Stimulated activated effector memory CD8-positive, alpha-beta T cell treated with anti-CD3 and anti-CD28 coated beads, Interleukin-12 subunit alpha, Interleukin-12 subunit beta, amount 100 ng/mL, for 72 hours (primary cell): ENCODE measurements around the gene CNNM2.

Experiments
- ATAC-seq: fragments of 150-1000 bp; cut with Tn5 transposase; 2 replicates; pipeline ENCODE4 v1.10.0; 2021
- DNase-seq, 2 donors: peaks; one replicate each; pipeline ENCODE4 v3.0.0; 2021 to 2022; ENCODE audit warnings: low spot score in 2 of 2
- H3K27ac Mint-ChIP-seq: one replicate; pipeline ENCODE4 v1.8.0; 2022; ENCODE audit warnings: mild to moderate bottlenecking, mixed read lengths
- H3K36me3 Mint-ChIP-seq: one replicate; pipeline ENCODE4 v1.8.0; 2022; ENCODE audit warnings: mild to moderate bottlenecking, mixed read lengths
- H3K4me1 Mint-ChIP-seq: one replicate; pipeline ENCODE4 v1.8.0; 2022; ENCODE audit warnings: mixed read lengths
- H3K4me3 Mint-ChIP-seq: one replicate; pipeline ENCODE4 v1.8.0; 2022; ENCODE audit warnings: mild to moderate bottlenecking, mixed read lengths
- H3K9me3 Mint-ChIP-seq: one replicate; pipeline ENCODE4 v1.8.0; 2022; ENCODE audit warnings: mixed read lengths

The CNNM2 gene

GRCh38 chr10:103103989-103104388, 185.9 kb downstream of the CNNM2 start:
- ATAC-seq (no peak), DNase-seq (no peak)
- Mint-ChIP-seq H3K4me3 (no peak overlapping the region), H3K36me3 (peaks cover 83% of the 10 kb centered on the region), H3K27ac (no peak overlapping the region), H3K4me1 (no peaks in the 10 kb centered on the region), H3K9me3 (no peaks in the 10 kb centered on the region)

- Mint-ChIP-seq H3K4me1 (no peaks in the 10 kb centered on the region), H3K27ac (peak overlapping the region; percentile 14), H3K36me3 (peaks cover 75% of the 10 kb centered on the region), H3K4me3 (no peak overlapping the region), H3K9me3 (no peaks in the 10 kb centered on the region)
- ATAC-seq, result no peak
- DNase-seq, result no peak
Measured at GRCh38 chr10:103104721-103105120, 186.6 kb downstream of the CNNM2 start.

- Mint-ChIP-seq H3K9me3 (no peaks in the 10 kb centered on the region), H3K4me1 (peaks cover 1% of the 10 kb centered on the region), H3K36me3 (peaks cover 68% of the 10 kb centered on the region), H3K4me3 (no peak overlapping the region), H3K27ac (no peak overlapping the region)
- DNase-seq, result no peak
- ATAC-seq, result no peak
Measured at GRCh38 chr10:103105462-103105861, 187.4 kb downstream of the CNNM2 start.

DNA sequence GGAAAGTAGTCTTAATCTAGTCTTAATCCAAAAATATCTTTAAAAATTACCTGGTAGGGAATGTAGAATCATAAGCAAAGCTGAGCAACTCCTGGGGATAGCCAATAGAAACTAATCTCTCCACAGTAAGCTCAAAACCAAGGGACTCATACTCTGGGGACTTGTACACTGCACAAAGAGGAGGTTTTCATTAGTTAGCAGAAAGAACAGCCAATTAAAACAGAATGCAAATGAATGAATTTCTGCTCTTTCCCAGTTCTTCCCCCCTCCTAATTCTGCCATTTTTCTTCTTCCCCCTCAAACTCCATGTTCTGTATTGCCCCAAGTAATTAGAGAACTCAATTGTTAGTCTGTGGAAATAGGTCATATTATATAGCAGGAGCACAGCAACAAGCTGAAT, 188.4 kb downstream of the CNNM2 start:
- no peak for DNase-seq
- H3K4me3 Mint-ChIP-seq, result no peak overlapping the region
- peaks cover 57% of the 10 kb centered on the region for H3K36me3 Mint-ChIP-seq
- ATAC-seq, result no peak
- no peaks in the 10 kb centered on the region for H3K9me3 Mint-ChIP-seq
- peaks cover 11% of the 10 kb centered on the region for H3K4me1 Mint-ChIP-seq
- peak overlapping the region; percentile 20 for H3K27ac Mint-ChIP-seq

- Mint-ChIP-seq H3K36me3 (peaks cover 28% of the 10 kb centered on the region), H3K4me3 (no peak overlapping the region), H3K4me1 (peaks cover 24% of the 10 kb centered on the region), H3K27ac (no peak overlapping the region), H3K9me3 (no peaks in the 10 kb centered on the region)
- DNase-seq (no peak), ATAC-seq (no peak)
Measured at GRCh38 chr10:103109821-103110220, 191.7 kb downstream of the CNNM2 start.

DNA sequence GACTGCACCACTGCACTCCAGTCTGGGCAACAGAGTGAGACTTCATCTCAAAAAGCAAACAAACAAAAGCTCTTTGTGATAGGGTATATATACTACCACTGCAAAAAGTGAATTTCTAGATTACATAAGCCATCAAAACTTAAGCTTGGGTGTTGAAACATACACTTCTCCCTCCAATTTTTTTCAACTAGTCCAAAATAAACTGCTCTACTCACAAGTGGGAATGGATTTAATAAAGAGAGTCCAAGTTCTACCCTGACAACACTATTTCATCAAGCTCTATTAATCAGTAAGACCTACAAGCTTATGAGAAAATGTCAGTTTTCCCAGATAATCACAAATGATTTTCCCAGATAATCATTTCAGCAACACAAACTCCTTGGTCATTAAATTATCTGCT, 192.3 kb downstream of the CNNM2 start:
- Mint-ChIP-seq H3K9me3 (no peaks in the 10 kb centered on the region), H3K4me3 (no peak overlapping the region), H3K27ac (no peak overlapping the region), H3K4me1 (peaks cover 24% of the 10 kb centered on the region), H3K36me3 (peaks cover 22% of the 10 kb centered on the region)
- no peak for DNase-seq
- ATAC-seq, result no peak

DNA sequence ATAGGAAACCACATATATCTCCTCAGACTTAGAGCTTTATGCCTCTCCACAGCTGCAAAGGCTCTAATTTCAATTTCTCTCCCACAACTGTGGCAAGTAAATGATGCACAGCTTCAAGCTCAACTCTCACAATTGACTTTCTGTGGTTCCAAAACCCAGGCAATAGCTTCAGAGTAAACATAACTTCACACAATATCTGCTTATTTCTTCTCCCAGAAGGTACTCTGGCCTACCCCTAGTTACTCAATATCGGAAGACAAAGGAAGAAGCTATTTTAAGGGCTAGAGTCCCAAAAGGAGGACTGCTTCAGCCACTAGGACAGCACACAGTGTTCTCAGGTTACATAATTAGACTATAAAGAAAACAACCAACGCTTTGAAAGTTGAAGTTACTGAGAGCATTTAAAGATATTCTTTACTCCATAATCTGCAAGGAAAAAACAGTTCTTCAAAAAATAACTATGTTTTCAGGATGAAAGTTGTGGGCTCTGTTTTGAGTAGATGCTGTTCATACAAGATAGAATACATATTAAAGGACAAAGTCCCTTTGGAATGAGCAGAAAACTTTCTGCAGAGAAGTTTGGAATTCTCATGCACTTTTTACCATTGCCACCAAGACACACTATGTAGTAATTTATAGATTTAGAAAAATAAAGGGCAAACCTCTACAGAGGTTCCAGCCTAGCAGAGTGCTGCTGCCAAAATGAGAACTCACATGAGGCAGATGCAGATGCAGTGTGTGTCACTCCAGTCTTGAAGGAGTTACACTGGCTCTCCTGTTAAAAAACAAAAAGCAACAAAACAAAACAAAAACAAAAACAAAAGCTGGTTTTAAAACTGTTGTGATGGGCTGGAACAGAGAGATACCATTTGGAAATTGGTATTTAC, 193.2 kb downstream of the CNNM2 start:
- H3K36me3 Mint-ChIP-seq, result peaks cover 14% of the 10 kb centered on the region
- DNase-seq (no peak), ATAC-seq (no peak)
- H3K9me3 Mint-ChIP-seq, result no peaks in the 10 kb centered on the region
- H3K4me3 Mint-ChIP-seq, result peak overlapping the region; percentile 8
- H3K4me1 Mint-ChIP-seq, result peaks cover 24% of the 10 kb centered on the region
- peak overlapping the region; percentile 52 for H3K27ac Mint-ChIP-seq

GRCh38 chr10:103111918-103112877, 194.1 kb downstream of the CNNM2 start:
- H3K4me3 Mint-ChIP-seq, result peak overlapping the region; percentile 8
- DNase-seq, result no peak
- peaks cover 15% of the 10 kb centered on the region for H3K36me3 Mint-ChIP-seq
- H3K9me3 Mint-ChIP-seq, result no peaks in the 10 kb centered on the region
- ATAC-seq, result peak; percentile 99
- H3K4me1 Mint-ChIP-seq, result peaks cover 24% of the 10 kb centered on the region
- H3K27ac Mint-ChIP-seq, result peak overlapping the region; percentile 91

DNA sequence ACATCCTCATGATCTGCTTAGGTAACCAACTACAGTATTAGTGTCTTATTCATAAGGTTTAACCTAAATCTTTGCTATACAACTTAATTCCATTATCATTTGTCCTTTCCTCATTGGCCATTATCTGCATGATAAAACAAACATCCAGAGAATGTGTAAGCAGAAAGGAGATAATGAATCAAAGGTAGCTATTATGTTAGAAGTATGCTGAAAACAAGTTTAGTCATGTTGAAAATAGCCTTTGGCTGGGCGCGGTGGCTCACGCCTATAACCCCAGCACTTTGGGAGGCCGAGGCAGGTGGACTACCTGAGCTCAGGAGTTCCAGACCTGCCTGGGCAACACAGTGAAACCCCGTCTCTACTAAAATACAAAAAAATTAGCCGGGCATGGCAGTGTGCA, 196.8 kb downstream of the CNNM2 start:
- peaks cover 7% of the 10 kb centered on the region for H3K36me3 Mint-ChIP-seq
- ATAC-seq (no peak), DNase-seq (no peak)
- H3K4me1 Mint-ChIP-seq, result peaks cover 24% of the 10 kb centered on the region
- H3K27ac Mint-ChIP-seq, result no peak overlapping the region
- H3K9me3 Mint-ChIP-seq, result no peaks in the 10 kb centered on the region
- no peak overlapping the region for H3K4me3 Mint-ChIP-seq

DNA sequence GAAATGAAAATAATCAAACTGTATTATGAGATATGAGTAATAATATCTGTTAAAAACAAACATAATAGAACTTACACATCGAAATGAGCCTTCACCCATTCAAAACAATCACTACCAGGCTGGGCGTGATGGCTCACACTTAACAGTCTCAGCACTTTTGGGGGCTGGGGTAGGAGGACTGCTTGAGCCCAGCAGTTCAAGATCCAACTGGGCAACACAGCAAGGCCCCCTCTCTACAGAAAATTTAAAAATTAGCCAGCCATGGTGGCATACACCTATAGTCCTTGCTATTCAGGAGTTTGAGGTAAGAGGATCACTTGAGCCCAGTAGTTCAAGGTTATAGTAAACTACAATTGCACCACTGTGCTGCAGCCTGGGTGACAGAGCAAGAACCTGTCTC, 199.2 kb downstream of the CNNM2 start:
- Mint-ChIP-seq H3K4me3 (no peak overlapping the region), H3K36me3 (peaks cover 7% of the 10 kb centered on the region), H3K4me1 (peaks cover 6% of the 10 kb centered on the region), H3K9me3 (no peaks in the 10 kb centered on the region), H3K27ac (no peak overlapping the region)
- DNase-seq (no peak), ATAC-seq (no peak)

- peaks cover 7% of the 10 kb centered on the region for H3K4me1 Mint-ChIP-seq
- DNase-seq (no peak), ATAC-seq (no peak)
- peaks cover 32% of the 10 kb centered on the region for H3K36me3 Mint-ChIP-seq
- no peak overlapping the region for H3K4me3 Mint-ChIP-seq
- H3K9me3 Mint-ChIP-seq, result no peaks in the 10 kb centered on the region
- H3K27ac Mint-ChIP-seq, result peak overlapping the region; percentile 54
Measured at GRCh38 chr10:103120546-103120945, 202.5 kb downstream of the CNNM2 start.

GRCh38 chr10:103120977-103121735, 203.1 kb downstream of the CNNM2 start:
- Mint-ChIP-seq H3K4me1 (peaks cover 13% of the 10 kb centered on the region), H3K9me3 (no peaks in the 10 kb centered on the region), H3K36me3 (peaks cover 37% of the 10 kb centered on the region), H3K27ac (no peak overlapping the region), H3K4me3 (no peak overlapping the region)
- ATAC-seq, result no peak
- no peak for DNase-seq

DNA sequence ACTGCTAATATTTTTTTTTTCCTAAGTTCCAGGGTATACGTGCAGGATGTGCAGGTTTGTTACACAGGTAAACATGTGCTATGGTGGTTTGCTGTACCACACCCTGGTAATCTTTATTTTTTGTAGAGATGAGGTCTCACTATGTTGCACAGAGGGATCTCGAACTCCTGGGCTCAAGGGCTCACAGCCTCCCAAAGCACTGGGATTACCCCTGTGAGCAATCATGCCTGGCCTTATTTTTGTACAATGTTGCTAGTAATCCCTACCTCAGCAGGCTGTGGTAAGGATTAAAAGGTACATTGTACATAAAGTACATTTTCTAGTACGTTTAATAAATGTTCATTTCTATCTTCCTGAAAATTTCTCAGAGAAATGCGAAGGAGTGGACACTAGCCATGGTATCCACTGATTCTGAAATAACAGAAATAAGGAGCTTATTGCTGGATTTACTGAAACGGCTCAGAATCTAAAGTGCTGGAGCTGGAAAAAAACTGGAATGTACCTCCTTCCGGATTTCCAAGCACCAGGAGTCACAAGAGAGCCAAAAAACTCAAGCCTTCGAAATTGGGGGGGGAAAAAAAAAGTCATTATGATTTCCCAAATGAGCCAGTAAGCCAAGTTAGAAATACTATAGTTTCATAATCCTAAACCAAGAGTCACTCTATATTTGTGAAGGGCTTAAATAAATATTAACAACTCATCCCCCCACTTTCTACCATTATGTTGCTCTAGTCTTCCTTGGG, 205.4 kb downstream of the CNNM2 start:
- Mint-ChIP-seq H3K4me1 (peaks cover 14% of the 10 kb centered on the region), H3K4me3 (no peak overlapping the region), H3K9me3 (no peaks in the 10 kb centered on the region), H3K27ac (no peak overlapping the region), H3K36me3 (peaks cover 36% of the 10 kb centered on the region)
- DNase-seq (no peak), ATAC-seq (no peak)

- H3K4me1 Mint-ChIP-seq, result peaks cover 14% of the 10 kb centered on the region
- peaks cover 36% of the 10 kb centered on the region for H3K36me3 Mint-ChIP-seq
- H3K27ac Mint-ChIP-seq, result no peak overlapping the region
- ATAC-seq (peak; percentile 65), DNase-seq (peak in 1 of 2 donors; percentile 62)
- no peaks in the 10 kb centered on the region for H3K9me3 Mint-ChIP-seq
- no peak overlapping the region for H3K4me3 Mint-ChIP-seq
Measured at GRCh38 chr10:103124420-103125096, 206.5 kb downstream of the CNNM2 start.
